HUES6 (cell line): ENCODE results near the gene ASCC3.

Experiments
- H3K27ac ChIP-seq: 2 replicates; pipeline ENCODE4 v1.7.0; 2013; ENCODE audit warnings: low read depth, mild to moderate bottlenecking, low read length, inconsistent platforms
- H3K27me3 ChIP-seq: 2 replicates; pipeline ENCODE4 v1.6.1; 2013; ENCODE audit warnings: low read length; ENCODE audit not compliant: control insufficient read depth, insufficient read depth
- H3K36me3 ChIP-seq: 2 replicates; pipeline ENCODE4 v1.6.1; 2013; ENCODE audit warnings: low read length; ENCODE audit not compliant: control insufficient read depth, insufficient read depth
- H3K4me1 ChIP-seq: 2 replicates; pipeline ENCODE4 v1.6.1; 2013; ENCODE audit warnings: low read length; ENCODE audit not compliant: control insufficient read depth, insufficient read depth
- H3K4me3 ChIP-seq: 2 replicates; pipeline ENCODE4 v1.5.1; 2013; ENCODE audit warnings: low read depth, low read length
- H3K9ac ChIP-seq: one replicate; pipeline ENCODE4 v1.6.1; 2013; ENCODE audit warnings: mild to moderate bottlenecking, low read length
- H3K9me3 ChIP-seq: 2 replicates; pipeline ENCODE4 v1.6.1; 2013; ENCODE audit warnings: low read depth, low read length; ENCODE audit not compliant: control insufficient read depth, insufficient read depth

The ASCC3 gene

GRCh38 chr6:100574836-100575235 is 306.3 kb downstream of the ASCC3 start:
- Histone ChIP-seq H3K4me3 (no peak overlapping the region), H3K4me1 (no peaks in the 10 kb centered on the region), H3K27me3 (no peaks in the 10 kb centered on the region), H3K9ac (no peak overlapping the region), H3K27ac (no peak overlapping the region), H3K36me3 (peaks cover 4% of the 10 kb centered on the region), H3K9me3 (peaks cover 4% of the 10 kb centered on the region; the same call in 1 of the 2 replicates)

GRCh38 chr6:100573166-100573565 is 308.0 kb downstream of the ASCC3 start:
- Histone ChIP-seq H3K9ac (no peak overlapping the region), H3K36me3 (no peaks in the 10 kb centered on the region; the same call in none of the 2 replicates), H3K9me3 (no peaks in the 10 kb centered on the region), H3K27ac (no peak overlapping the region), H3K27me3 (no peaks in the 10 kb centered on the region), H3K4me3 (no peak overlapping the region), H3K4me1 (no peaks in the 10 kb centered on the region)

GRCh38 chr6:100568255-100568654 is 312.9 kb downstream of the ASCC3 start:
- no peaks in the 10 kb centered on the region for H3K9me3 ChIP-seq
- H3K9ac ChIP-seq: no peak overlapping the region
- H3K36me3 ChIP-seq: no peaks in the 10 kb centered on the region; the same call in none of the 2 replicates
- H3K27ac ChIP-seq: no peak overlapping the region
- no peaks in the 10 kb centered on the region for H3K27me3 ChIP-seq
- no peaks in the 10 kb centered on the region for H3K4me1 ChIP-seq
- no peak overlapping the region for H3K4me3 ChIP-seq

- no peak overlapping the region for H3K4me3 ChIP-seq
- H3K27me3 ChIP-seq: no peaks in the 10 kb centered on the region
- H3K4me1 ChIP-seq: no peaks in the 10 kb centered on the region
- H3K27ac ChIP-seq: no peak overlapping the region
- no peaks in the 10 kb centered on the region; the same call in 1 of the 2 replicates for H3K36me3 ChIP-seq
- no peaks in the 10 kb centered on the region for H3K9me3 ChIP-seq
- H3K9ac ChIP-seq: no peak overlapping the region
These were observed 314.6 kb downstream of the ASCC3 start for GRCh38 chr6:100566563-100566962.

- Histone ChIP-seq H3K36me3 (no peaks in the 10 kb centered on the region), H3K9ac (no peak overlapping the region), H3K4me1 (no peaks in the 10 kb centered on the region), H3K4me3 (no peak overlapping the region), H3K9me3 (no peaks in the 10 kb centered on the region), H3K27me3 (no peaks in the 10 kb centered on the region), H3K27ac (no peak overlapping the region)
These were observed 315.6 kb downstream of the ASCC3 start for GRCh38 chr6:100565439-100566104.

GRCh38 chr6:100559859-100560258 is 321.3 kb downstream of the ASCC3 start:
- H3K4me3 ChIP-seq: no peak overlapping the region
- no peaks in the 10 kb centered on the region for H3K4me1 ChIP-seq
- H3K9me3 ChIP-seq: no peaks in the 10 kb centered on the region
- H3K36me3 ChIP-seq: no peaks in the 10 kb centered on the region
- no peak overlapping the region for H3K27ac ChIP-seq
- H3K9ac ChIP-seq: no peak overlapping the region
- no peaks in the 10 kb centered on the region for H3K27me3 ChIP-seq

GRCh38 chr6:100554228-100554627 is 326.9 kb downstream of the ASCC3 start:
- H3K36me3 ChIP-seq: no peaks in the 10 kb centered on the region
- no peak overlapping the region for H3K4me3 ChIP-seq
- no peak overlapping the region for H3K9ac ChIP-seq
- H3K27ac ChIP-seq: no peak overlapping the region
- no peaks in the 10 kb centered on the region for H3K9me3 ChIP-seq
- no peaks in the 10 kb centered on the region for H3K27me3 ChIP-seq
- H3K4me1 ChIP-seq: no peaks in the 10 kb centered on the region

- no peaks in the 10 kb centered on the region for H3K4me1 ChIP-seq
- H3K27me3 ChIP-seq: no peaks in the 10 kb centered on the region
- H3K36me3 ChIP-seq: no peaks in the 10 kb centered on the region
- H3K9me3 ChIP-seq: no peaks in the 10 kb centered on the region
- H3K4me3 ChIP-seq: no peak overlapping the region
- H3K27ac ChIP-seq: no peak overlapping the region
- H3K9ac ChIP-seq: no peak overlapping the region
These were observed 327.9 kb downstream of the ASCC3 start for GRCh38 chr6:100553243-100553642.

- Histone ChIP-seq H3K4me3 (no peak overlapping the region), H3K36me3 (no peaks in the 10 kb centered on the region), H3K27ac (no peak overlapping the region), H3K9me3 (no peaks in the 10 kb centered on the region), H3K4me1 (no peaks in the 10 kb centered on the region), H3K9ac (no peak overlapping the region), H3K27me3 (no peaks in the 10 kb centered on the region)
These were observed 331.5 kb downstream of the ASCC3 start for GRCh38 chr6:100549406-100550167.

GRCh38 chr6:100538086-100538485 is 343.0 kb downstream of the ASCC3 start:
- no peaks in the 10 kb centered on the region for H3K9me3 ChIP-seq
- no peak overlapping the region for H3K27ac ChIP-seq

GRCh38 chr6:100518588-100518987 is 362.5 kb downstream of the ASCC3 start:
- Histone ChIP-seq H3K4me1 (no peaks in the 10 kb centered on the region), H3K4me3 (no peak overlapping the region), H3K36me3 (peaks cover 7% of the 10 kb centered on the region), H3K9ac (no peak overlapping the region), H3K9me3 (no peaks in the 10 kb centered on the region), H3K27ac (no peak overlapping the region), H3K27me3 (no peaks in the 10 kb centered on the region)

More at GRCh38 chr6:100538086-100538485, 343.0 kb downstream of the ASCC3 start:
- no peak overlapping the region for H3K4me3 ChIP-seq
- H3K27me3 ChIP-seq: no peaks in the 10 kb centered on the region
- H3K9ac ChIP-seq: no peak overlapping the region
- peaks cover 9% of the 10 kb centered on the region for H3K36me3 ChIP-seq
- H3K4me1 ChIP-seq: no peaks in the 10 kb centered on the region
